ENCODE measurements around the gene AIFM2. TPM values are rescaled to one million over a fixed set of nuclear protein-coding genes. Genes with fewer than 3 reads are reported as not detected.
"Not testable (repeated sequence)": the region's sequence is repeated elsewhere in the genome, so short reads cannot be mapped to it uniquely, and the experiment has no call there.

The AIFM2 gene
- total and polyA plus RNA-seq, 9 of the 15 experiments (the other 6 are each of a cell fraction or from before 2014, with no cell fraction given): 2.7 to 14.1 (median 9.2) TPM

GRCh38 chr10:70123166-70123565 lies 9.5 kb downstream of the AIFM2 start:
- BruUV-seq (replicated peaks); ATAC-seq; DNase-seq (ENCODE audit: extremely low read depth in 1 of 4, low spot score in 3 of 4); H4K20me1 ChIP-seq (replicated peaks; ENCODE audit: control insufficient read depth, insufficient read depth, low read length); H3K9me3 ChIP-seq (replicated peaks; ENCODE audit: control insufficient read depth, insufficient read depth, low read depth, low read length); in situ Hi-C loops (cut with MboI); H3K9me1 ChIP-seq (ENCODE audit: control insufficient read depth, insufficient read depth, low read length); CTCF ChIA-PET (ENCODE audit: low intra/inter-chr PET ratio); H3K79me2 ChIP-seq (ENCODE audit: control insufficient read depth, insufficient read depth, low read length); H3K27me3 ChIP-seq (ENCODE audit: control insufficient read depth in 2 of 2, insufficient read depth in 2 of 2, low read length in 2 of 2); H3K4me2 ChIP-seq (ENCODE audit: insufficient read depth, low read length); H3K27ac ChIP-seq (ENCODE audit: extremely low read depth, low read depth, low read length); intact Hi-C loops (cut with micrococcal nuclease); FAIRE-seq; H2AFZ ChIP-seq (ENCODE audit: low read depth, low read length); H3K4me3 ChIP-seq: not testable (repeated sequence)
- WGBS (ENCODE audit: insufficient coverage, low coverage, missing lambda C conversion rate): 72% methylated on average over 9 of the region's 9 CpGs
- POLR2A ChIA-PET: interaction anchor here (0.6 to 1.5 kb wide), 2 partner anchors 47 to 1351 kb away, joined by 3 to 6 read pairs; partner anchors contain the start of gene SAR1A
- H3K9ac ChIP-seq (ENCODE audit: insufficient read depth in 1 of 2, low read depth in 2 of 2, low read length in 2 of 2): peak overlapping the region in 1 of 2 experiments; percentile 12; a peak in 1 of 4 replicates
- peaks cover 4 to 12% of the 10 kb centered on the region in 2 experiments; a peak in 4 of 5 replicates for H3K4me1 ChIP-seq (replicated peaks in 1 of 2; ENCODE audit: control insufficient read depth in 2 of 2, insufficient read depth in 2 of 2, low read length in 2 of 2)
- peaks cover 15% of the 10 kb centered on the region; the same call in 2 of the 3 replicates for H3K36me3 ChIP-seq (ENCODE audit: control insufficient read depth, insufficient read depth, low read length)

- POLR2A ChIA-PET: interaction anchor here (0.6 to 1.5 kb wide), 3 partner anchors 13 to 1350 kb away, joined by 3 to 6 read pairs (median 3); partner anchors contain the start of gene SAR1A
- DNase-seq (ENCODE audit: extremely low read depth in 1 of 4, low spot score in 3 of 4): no peak
- intact Hi-C loops (cut with micrococcal nuclease): no loop called here
- Histone ChIP-seq H3K9me3 (replicated peaks; ENCODE audit: control insufficient read depth, insufficient read depth, low read depth, low read length) (no peaks in the 10 kb centered on the region), H3K27ac (ENCODE audit: extremely low read depth, low read depth, low read length) (no peak overlapping the region), H3K79me2 (ENCODE audit: control insufficient read depth, insufficient read depth, low read length) (no peaks in the 10 kb centered on the region), H4K20me1 (replicated peaks; ENCODE audit: control insufficient read depth, insufficient read depth, low read length) (no peaks in the 10 kb centered on the region; the same call in 1 of the 2 replicates), H3K4me3 (no peak overlapping the region), H2AFZ (ENCODE audit: low read depth, low read length) (no peak overlapping the region), H3K4me1 (replicated peaks in 1 of 2; ENCODE audit: control insufficient read depth in 2 of 2, insufficient read depth in 2 of 2, low read length in 2 of 2) (peaks cover 4 to 12% of the 10 kb centered on the region in 2 experiments; a peak in 4 of 5 replicates), H3K4me2 (ENCODE audit: insufficient read depth, low read length) (no peak overlapping the region), H3K9me1 (ENCODE audit: control insufficient read depth, insufficient read depth, low read length) (no peaks in the 10 kb centered on the region), H3K27me3 (ENCODE audit: control insufficient read depth in 2 of 2, insufficient read depth in 2 of 2, low read length in 2 of 2) (no peaks in the 10 kb centered on the region; a peak in 1 of 5 replicates), H3K36me3 (ENCODE audit: control insufficient read depth, insufficient read depth, low read length) (peaks cover 15% of the 10 kb centered on the region; the same call in 2 of the 3 replicates), H3K9ac (ENCODE audit: insufficient read depth in 1 of 2, low read depth in 2 of 2, low read length in 2 of 2) (no peak overlapping the region)
- in situ Hi-C loops (cut with MboI): no loop called here
- BruUV-seq (replicated peaks): no TSS peak
- ATAC-seq: no peak
- CTCF ChIA-PET (ENCODE audit: low intra/inter-chr PET ratio): no interaction called here
- 66% methylated on average over 5 of the region's 5 CpGs for WGBS (ENCODE audit: insufficient coverage, low coverage, missing lambda C conversion rate)
- FAIRE-seq: no peak
- TF ChIP-seq CBFA2T2 (conservative IDR thresholded peaks at IDR 0.05) (peak; percentile 40; the same call in 1 of the 2 replicates), CBFA2T3 (IDR thresholded peaks at IDR 0.05) (peak; percentile 74), E2F4 (CRISPR knock-in tag; IDR thresholded peaks at IDR 0.05; ENCODE audit: low read depth) (no peak), HMBOX1 (IDR thresholded peaks at IDR 0.05) (no peak), MYBL2 (IDR thresholded peaks at IDR 0.05; ENCODE audit: low read depth) (no peak), MYBL2 (CRISPR knock-in tag; IDR thresholded peaks at IDR 0.05; ENCODE audit: borderline replicate concordance) (no peak), PCBP2 (IDR thresholded peaks at IDR 0.05; ENCODE audit: low read depth, low read length, poor library complexity, severe bottlenecking) (no peak), TCF3 (CRISPR knock-in tag; IDR thresholded peaks at IDR 0.05) (peak; percentile 79), ARID1B (IDR thresholded peaks at IDR 0.05) (peak; percentile 22; the same call in 1 of the 2 replicates), STAG1 (CRISPR knock-in tag; IDR thresholded peaks at IDR 0.05; ENCODE audit: borderline replicate concordance) (no peak), CEBPB (tag; IDR thresholded peaks at IDR 0.05) (peak; percentile 57), RUNX1 (IDR thresholded peaks at IDR 0.05; ENCODE audit: low read depth) (no peak), PML (IDR thresholded peaks at IDR 0.05; ENCODE audit: low read length) (peak; percentile 44; the same call in 1 of the 2 replicates)
Measured at GRCh38 chr10:70122742-70123141, 9.9 kb downstream of the AIFM2 start.
